HCT116 (cell line): ENCODE data around the gene HCFC1. TPM values are rescaled to one million over a fixed set of nuclear protein-coding genes. Genes with fewer than 3 reads are reported as not detected.

Source experiments
- ATAC-seq: fragments of 200-7000 bp; cut with Tn5 transposase; 2 replicates; pipeline ENCODE4 v1.9.1; 2020; ENCODE audit warnings: mild to moderate bottlenecking, moderate library complexity
- BruUV-seq: library from RNA; stranded (reverse); fragments of 400-500 nt; replicated peaks from 2 replicates; lab custom pipeline; 2021; lab: Mats Ljungman, UMichigan
- CTCF ChIA-PET: fragments of 300-600 bp; sonication (Branson Sonifier 250); formaldehyde crosslinking; loops from one replicate; lab custom pipeline; 2021; ENCODE audit warnings: antibody characterized with exemption; lab: Charles Lee
- POLR2A ChIA-PET: fragments of 300-600, 350-600 bp; sonication (Branson Sonifier 250); formaldehyde crosslinking; loops from one replicate; lab custom pipeline; 2021; ENCODE audit warnings: antibody characterized with exemption; lab: Charles Lee
- RAD21 ChIA-PET, 2 experiments: fragments of 300-600 bp; sonication (Branson Sonifier 250); formaldehyde crosslinking; loops; one replicate each; lab custom pipeline; 2023; ENCODE audit warnings: low total read pairs in 2 of 2; ENCODE audit not compliant: uncharacterized antibody in 2 of 2, unreplicated experiment in 2 of 2, low non-redundant PET in 1 of 2; lab: Charles Lee
- DNase-seq: peaks from one replicate; pipeline ENCODE4 v3.0.0-alpha.2; 2010; ENCODE audit warnings: low read depth, low spot score
- H2AFZ ChIP-seq: fragments of 200-600 bp; shearing (Covaris generic), sonication (generic); 2 replicates; pipeline ENCODE4 v1.6.1; 2017; ENCODE audit warnings: low read depth, mixed run types, mixed read lengths, antibody characterized with exemption, low read length; ENCODE audit not compliant: poor library complexity, severe bottlenecking
- H3K27ac ChIP-seq: 2 replicates; pipeline ENCODE4 v1.5.1; 2012; ENCODE audit warnings: low read depth, low read length
- H3K27me3 ChIP-seq: fragments of 200-600 bp; sonication (generic); 2 replicates; pipeline ENCODE4 v1.6.1; 2016; ENCODE audit warnings: mixed run types, low read length, mixed read lengths; ENCODE audit not compliant: insufficient read depth
- H3K36me3 ChIP-seq, 2 experiments: fragments of 200-500 bp in 1 of 2; fragments of 200-600 bp in 1 of 2; sonication (Bioruptor generic) in 1 of 2; sonication (generic) in 1 of 2; 2 replicates each; pipeline versions ENCODE4 v1.5.1 to v1.6.1; 2014 to 2016; ENCODE audit warnings: low read length in 2 of 2, inconsistent platforms in 1 of 2, mixed read lengths in 1 of 2, mixed run types in 1 of 2; ENCODE audit not compliant: insufficient read depth in 2 of 2, control insufficient read depth in 1 of 2
- H3K4me1 ChIP-seq, 2 experiments: fragments of 200-600 bp in 1 of 2; sonication (generic) in 1 of 2; 2 replicates each; pipeline versions ENCODE4 v1.5.1 to v1.6.1; 2012 to 2017; ENCODE audit warnings: low read length in 2 of 2, inconsistent platforms in 1 of 2, mild to moderate bottlenecking in 1 of 2, mixed read lengths in 1 of 2, mixed run types in 1 of 2, moderate library complexity in 1 of 2; ENCODE audit not compliant: insufficient read depth in 2 of 2, control insufficient read depth in 1 of 2
- H3K4me2 ChIP-seq: fragments of 200-600 bp; sonication (generic); 2 replicates; pipeline ENCODE4 v1.6.1; 2017; ENCODE audit warnings: mixed run types, low read length, mixed read lengths
- H3K4me3 ChIP-seq, 2 experiments: fragments of 200-600 bp in 1 of 2; sonication (generic) in 1 of 2; replicated peaks in 1 of 2; 2 replicates each; pipeline ENCODE4 v1.5.1; 2011 to 2016; ENCODE audit warnings: low read length in 2 of 2, control low read depth in 1 of 2, low read depth in 1 of 2, mild to moderate bottlenecking in 1 of 2, mixed read lengths in 1 of 2, mixed run types in 1 of 2
- H3K79me2 ChIP-seq: fragments of 200-600 bp; sonication (generic); 2 replicates; pipeline ENCODE4 v1.6.1; 2017; ENCODE audit warnings: mild to moderate bottlenecking, mixed run types, low read length, moderate library complexity, mixed read lengths; ENCODE audit not compliant: insufficient read depth
- H3K9ac ChIP-seq: fragments of 200-600 bp; sonication (generic); 2 replicates; pipeline ENCODE4 v1.6.1; 2016; ENCODE audit warnings: low read length, mixed read lengths
- H3K9me2 ChIP-seq: fragments of 200-600 bp; sonication (generic), shearing (Covaris generic); 2 replicates; pipeline ENCODE4 v1.6.1; 2017; ENCODE audit warnings: mixed run types, mild to moderate bottlenecking, moderate library complexity; ENCODE audit not compliant: insufficient read depth
- H3K9me3 ChIP-seq, 2 experiments: fragments of 200-500 bp in 1 of 2; fragments of 200-600 bp in 1 of 2; sonication (Bioruptor generic) in 1 of 2; sonication (generic) in 1 of 2; 2 replicates each; pipeline ENCODE4 v1.6.1; 2014 to 2017; ENCODE audit warnings: low read length in 2 of 2, mixed read lengths in 2 of 2, inconsistent platforms in 1 of 2, low read depth in 1 of 2, mild to moderate bottlenecking in 1 of 2, mixed run types in 1 of 2, moderate library complexity in 1 of 2; ENCODE audit not compliant: control insufficient read depth in 1 of 2, insufficient read depth in 1 of 2
- H4K20me1 ChIP-seq: fragments of 200-600 bp; sonication (generic), shearing (Covaris generic); 2 replicates; pipeline ENCODE4 v1.6.1; 2017; ENCODE audit warnings: mixed run types, mild to moderate bottlenecking, moderate library complexity; ENCODE audit not compliant: insufficient read depth
- EGR1 ChIP-seq: IDR thresholded peaks from 2 replicates; pipeline ENCODE4 v1.6.1; 2012; ENCODE audit warnings: low read depth
- ELF1 ChIP-seq: IDR thresholded peaks from 2 replicates; pipeline ENCODE4 v1.6.1; 2012; ENCODE audit warnings: low read depth, borderline replicate concordance
- EZH2phosphoT487 ChIP-seq: fragments of 200-600 bp; IDR thresholded peaks from 2 replicates; pipeline ENCODE4 v1.6.1; 2018; ENCODE audit warnings: antibody characterized with exemption, borderline replicate concordance
- FOSL1 ChIP-seq: IDR thresholded peaks from 2 replicates; pipeline ENCODE4 v1.6.1; 2012; ENCODE audit warnings: low read depth
- MAX ChIP-seq: IDR thresholded peaks from 2 replicates; pipeline ENCODE4 v1.6.1; 2012
- POLR2A ChIP-seq: IDR thresholded peaks from 2 replicates; pipeline ENCODE4 v1.7.0; 2011; ENCODE audit warnings: borderline replicate concordance; ENCODE audit not compliant: insufficient read depth, insufficient read length; ENCODE audit errors: extremely low read depth
- REST ChIP-seq: IDR thresholded peaks from 2 replicates; pipeline ENCODE4 v1.6.1; 2012; ENCODE audit warnings: low read depth
- SIN3A ChIP-seq: IDR thresholded peaks from 2 replicates; pipeline ENCODE4 v1.6.1; 2012; ENCODE audit warnings: low read depth
- TCF7L2 ChIP-seq: IDR thresholded peaks from 2 replicates; pipeline ENCODE4 v1.7.0; 2011; ENCODE audit warnings: borderline replicate concordance, inconsistent platforms; ENCODE audit not compliant: insufficient read depth, insufficient read length; ENCODE audit errors: extremely low read depth
- intact Hi-C: fragments of 100-400 bp; cut with micrococcal nuclease; formaldehyde crosslinking; loops from 2 replicates; pipeline ENCODE4 v1.10.0; 2022
- total RNA-seq: library from RNA; stranded (reverse); gene quantifications from one replicate; pipeline ENCODE4 v1.2.1, GENCODE V29; 2021; ENCODE audit not compliant: unreplicated experiment
- TF ChIP-seq, protein P1 (sequence below): IDR thresholded peaks from 2 replicates; pipeline ENCODE4 v1.6.1; 2012

HCFC1 gene
- total RNA-seq, 1 experiment from 2014 or later = 72.8 TPM

- no peaks in the 10 kb centered on the region for H3K27me3 ChIP-seq
- DNase-seq (no peak), ATAC-seq (peak; percentile 6)
- peak overlapping the region; percentile 80 for H3K9ac ChIP-seq
- peak overlapping the region; percentile 87 for H3K4me2 ChIP-seq
- no peaks in the 10 kb centered on the region for H3K9me3 ChIP-seq
- H3K4me3 ChIP-seq = peak overlapping the region; percentile 69 to 71
- H3K9me2 ChIP-seq = no peaks in the 10 kb centered on the region
- H3K36me3 ChIP-seq = peaks cover 0 to 5% of the 10 kb centered on the region in 2 experiments; a peak in 2 of 4 replicates
- no TSS peak for BruUV-seq
- CTCF ChIA-PET = interaction anchor here (0.8 to 2.5 kb wide), 2 partner anchors 15 to 21 kb away, joined by 3 to 14 read pairs; no protein-coding TSS in a partner anchor
- no peak overlapping the region for H2AFZ ChIP-seq
- RAD21 ChIA-PET = no interaction called here
- no peak for TF ChIP-seq POLR2A
- no peak for TF ChIP-seq ELF1
- no peak for TF ChIP-seq TCF7L2
- no peak for TF ChIP-seq EZH2phosphoT487
- no peak for TF ChIP-seq EGR1
- TF ChIP-seq SIN3A = no peak
- no peak for TF ChIP-seq REST
- no peak for TF ChIP-seq FOSL1
- TF ChIP-seq, protein P1, sequence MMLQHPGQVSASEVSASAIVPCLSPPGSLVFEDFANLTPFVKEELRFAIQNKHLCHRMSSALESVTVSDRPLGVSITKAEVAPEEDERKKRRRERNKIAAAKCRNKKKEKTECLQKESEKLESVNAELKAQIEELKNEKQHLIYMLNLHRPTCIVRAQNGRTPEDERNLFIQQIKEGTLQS = no peak
- TF ChIP-seq MAX = no peak
- no peaks in the 10 kb centered on the region for H4K20me1 ChIP-seq
- peaks cover 22 to 43% of the 10 kb centered on the region in 2 experiments for H3K4me1 ChIP-seq
- intact Hi-C loops = no loop called here
- H3K79me2 ChIP-seq = peaks cover 28% of the 10 kb centered on the region; the same call in 1 of the 2 replicates
- H3K27ac ChIP-seq = peak overlapping the region; percentile 99
- POLR2A ChIA-PET = interaction anchor here (1.0 kb wide), 2 partner anchors 45 to 63 kb away, joined by 3 to 5 read pairs; partner anchors contain the start of genes HCFC1 and TMEM187
Observed at GRCh38 chrX:153926552-153926857, 45.1 kb downstream of the HCFC1 start.
